ENCODE data around the gene ATAD3A.
"Not testable (repeated sequence)": the region's sequence is repeated elsewhere in the genome, so short reads cannot be mapped to it uniquely, and the experiment has no call there.

DNA sequence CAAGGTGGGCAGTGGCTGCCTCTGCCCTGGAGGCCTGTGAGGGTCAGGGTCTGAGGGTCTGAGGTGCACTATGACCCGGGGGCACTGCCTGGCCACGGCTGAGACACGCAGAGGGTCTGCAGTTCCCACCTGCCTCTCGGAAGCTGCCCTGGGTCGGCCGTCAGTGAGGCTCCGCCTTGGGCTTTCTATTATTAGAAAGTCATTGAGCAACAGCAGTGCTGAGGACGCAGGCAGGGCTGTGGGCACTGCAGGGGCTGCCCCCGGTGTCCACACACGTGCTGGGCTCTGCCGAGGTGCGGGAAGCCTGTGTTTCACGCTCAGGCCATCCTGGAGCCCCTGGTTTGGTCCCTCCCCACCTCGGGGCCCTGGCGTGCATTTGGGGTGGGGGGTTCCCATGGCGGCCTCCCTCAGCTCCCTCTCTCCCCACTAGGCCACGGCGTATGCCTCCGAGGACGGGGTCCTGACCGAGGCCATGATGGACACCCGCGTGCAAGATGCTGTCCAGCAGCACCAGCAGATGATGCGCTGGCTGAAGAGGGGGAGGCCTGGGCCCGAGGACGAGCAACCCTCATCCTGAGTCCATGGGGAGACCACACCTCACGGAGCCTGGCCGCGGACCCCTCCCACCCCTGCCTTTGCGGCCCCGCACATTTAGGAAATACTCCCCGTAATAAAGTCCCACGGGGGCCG lies 3.0 kb upstream of the ATAD3A start:
- not testable (repeated sequence) for TF ChIP-seq EZH2phosphoT487 (IDR thresholded peaks at IDR 0.05; ENCODE audit: low read depth, severe bottlenecking, unreplicated experiment)
- TF ChIP-seq, protein P1, sequence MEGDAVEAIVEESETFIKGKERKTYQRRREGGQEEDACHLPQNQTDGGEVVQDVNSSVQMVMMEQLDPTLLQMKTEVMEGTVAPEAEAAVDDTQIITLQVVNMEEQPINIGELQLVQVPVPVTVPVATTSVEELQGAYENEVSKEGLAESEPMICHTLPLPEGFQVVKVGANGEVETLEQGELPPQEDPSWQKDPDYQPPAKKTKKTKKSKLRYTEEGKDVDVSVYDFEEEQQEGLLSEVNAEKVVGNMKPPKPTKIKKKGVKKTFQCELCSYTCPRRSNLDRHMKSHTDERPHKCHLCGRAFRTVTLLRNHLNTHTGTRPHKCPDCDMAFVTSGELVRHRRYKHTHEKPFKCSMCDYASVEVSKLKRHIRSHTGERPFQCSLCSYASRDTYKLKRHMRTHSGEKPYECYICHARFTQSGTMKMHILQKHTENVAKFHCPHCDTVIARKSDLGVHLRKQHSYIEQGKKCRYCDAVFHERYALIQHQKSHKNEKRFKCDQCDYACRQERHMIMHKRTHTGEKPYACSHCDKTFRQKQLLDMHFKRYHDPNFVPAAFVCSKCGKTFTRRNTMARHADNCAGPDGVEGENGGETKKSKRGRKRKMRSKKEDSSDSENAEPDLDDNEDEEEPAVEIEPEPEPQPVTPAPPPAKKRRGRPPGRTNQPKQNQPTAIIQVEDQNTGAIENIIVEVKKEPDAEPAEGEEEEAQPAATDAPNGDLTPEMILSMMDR (IDR thresholded peaks at IDR 0.05; ENCODE audit: poor library complexity): not testable (repeated sequence)

All from hepatocyte (in vitro differentiated cells).